Glomerular visceral epithelial cell (primary cell): ENCODE results near the gene DIPK1C.

Source experiments
- DNase-seq: peaks from one replicate; pipeline ENCODE4 v3.0.0-alpha.2; 2016; ENCODE audit errors: extremely low spot score

DIPK1C gene

GRCh38 chr18:74482697-74483096 lies 25.6 kb upstream of the DIPK1C start:
- DNase-seq: no peak

GRCh38 chr18:74480149-74480651 lies 23.1 kb upstream of the DIPK1C start:
- no peak for DNase-seq

- DNase-seq: no peak
Observed at GRCh38 chr18:74479486-74480148, 22.5 kb upstream of the DIPK1C start.

- no peak for DNase-seq
Observed at GRCh38 chr18:74478880-74479279, 21.8 kb upstream of the DIPK1C start.

GRCh38 chr18:74478316-74478715 lies 21.2 kb upstream of the DIPK1C start:
- no peak for DNase-seq

GRCh38 chr18:74477771-74478170 lies 20.7 kb upstream of the DIPK1C start:
- no peak for DNase-seq

GRCh38 chr18:74476140-74476539 lies 19.0 kb upstream of the DIPK1C start:
- peak; percentile 20 for DNase-seq

GRCh38 chr18:74473976-74474640 lies 17.0 kb upstream of the DIPK1C start:
- no peak for DNase-seq

- no peak for DNase-seq
Observed at GRCh38 chr18:74472312-74472711, 15.2 kb upstream of the DIPK1C start.

GRCh38 chr18:74468547-74469061 lies 11.5 kb upstream of the DIPK1C start:
- no peak for DNase-seq

GRCh38 chr18:74465775-74466174 lies 8.7 kb upstream of the DIPK1C start:
- DNase-seq: no peak

- no peak for DNase-seq
Observed at GRCh38 chr18:74463983-74464382, 6.9 kb upstream of the DIPK1C start.

GRCh38 chr18:74463254-74463653 lies 6.1 kb upstream of the DIPK1C start:
- no peak for DNase-seq

GRCh38 chr18:74460825-74461224 lies 3.7 kb upstream of the DIPK1C start:
- DNase-seq: no peak

- peak; percentile 6 for DNase-seq
Observed at GRCh38 chr18:74459889-74460288, 2.8 kb upstream of the DIPK1C start.

GRCh38 chr18:74457725-74458421 lies 765 bp upstream of the DIPK1C start:
- no peak for DNase-seq

GRCh38 chr18:74456349-74457042 lies 612 bp downstream of the DIPK1C start:
- DNase-seq: no peak

GRCh38 chr18:74456017-74456348 lies 1.1 kb downstream of the DIPK1C start:
- no peak for DNase-seq

- DNase-seq: no peak
Observed at GRCh38 chr18:74455386-74455785, 1.7 kb downstream of the DIPK1C start.

GRCh38 chr18:74454279-74454751 lies 2.8 kb downstream of the DIPK1C start:
- no peak for DNase-seq

- DNase-seq: no peak
Observed at GRCh38 chr18:74453642-74454198, 3.4 kb downstream of the DIPK1C start.
